Chondrocyte (in vitro differentiated cells): ENCODE measurements around the gene GNAQ. TPM values are rescaled to one million over a fixed set of nuclear protein-coding genes. Genes with fewer than 3 reads are reported as not detected.

Experiments
- DNase-seq: peaks from one replicate; pipeline ENCODE4 v3.0.0; 2021; ENCODE audit warnings: mixed read lengths, low spot score
- H3K27ac Mint-ChIP-seq: one replicate; pipeline ENCODE4 v1.8.0; 2021; ENCODE audit warnings: mild to moderate bottlenecking, moderate library complexity, mixed read lengths; ENCODE audit not compliant: unreplicated experiment
- H3K27me3 Mint-ChIP-seq: 2 replicates; pipeline ENCODE4 v1.8.0; 2021; ENCODE audit warnings: low read depth, mixed read lengths
- H3K36me3 Mint-ChIP-seq: 2 replicates; pipeline ENCODE4 v1.8.0; 2021; ENCODE audit warnings: low read depth, mixed read lengths
- H3K4me1 Mint-ChIP-seq: 2 replicates; pipeline ENCODE4 v1.8.0; 2021; ENCODE audit warnings: low read depth, mild to moderate bottlenecking, mixed read lengths
- H3K4me3 Mint-ChIP-seq: one replicate; pipeline ENCODE4 v1.8.0; 2021; ENCODE audit warnings: mild to moderate bottlenecking, moderate library complexity, mixed read lengths; ENCODE audit not compliant: unreplicated experiment
- H3K9me3 Mint-ChIP-seq: 2 replicates; pipeline ENCODE4 v1.8.0; 2021; ENCODE audit warnings: low read depth, mixed read lengths
- CTCF ChIP-seq: fragments of 200-600 bp; sonication (generic); IDR thresholded peaks from 2 replicates; pipeline ENCODE4 v1.5.0; 2021; ENCODE audit warnings: antibody characterized with exemption, mild to moderate bottlenecking, moderate library complexity
- total RNA-seq: library from RNA; stranded (reverse); gene quantifications from 3 replicates; pipeline ENCODE4 v1.2.1, GENCODE V29; 2021

Gene GNAQ
- total RNA-seq, 1 donor from 2014 or later, result 87.0 TPM

DNA sequence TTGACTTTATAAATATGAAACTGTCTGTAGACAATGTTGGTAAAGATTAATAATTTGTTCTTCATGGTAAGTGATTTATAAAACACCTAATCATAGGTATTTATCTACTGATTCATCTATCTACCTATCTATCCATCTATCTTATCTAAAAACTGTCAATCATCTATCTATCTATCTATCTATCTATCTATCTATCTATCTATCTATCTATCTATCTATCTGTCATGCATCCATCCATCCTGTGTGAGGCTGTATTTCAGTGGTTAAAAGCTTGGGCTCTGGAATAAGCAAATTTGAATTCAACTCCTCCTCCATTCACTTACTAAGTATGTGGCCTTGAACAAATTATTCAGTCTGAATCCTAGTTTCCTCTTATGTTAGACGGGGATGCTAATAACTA is 221.6 kb downstream of the GNAQ start:
- Mint-ChIP-seq H3K9me3 (peaks cover 3% of the 10 kb centered on the region), H3K36me3 (peaks cover 9% of the 10 kb centered on the region), H3K27ac (no peak overlapping the region), H3K27me3 (no peaks in the 10 kb centered on the region), H3K4me1 (peaks cover 17% of the 10 kb centered on the region), H3K4me3 (no peak overlapping the region)
- no peak for TF ChIP-seq CTCF
- DNase-seq, result no peak

DNA sequence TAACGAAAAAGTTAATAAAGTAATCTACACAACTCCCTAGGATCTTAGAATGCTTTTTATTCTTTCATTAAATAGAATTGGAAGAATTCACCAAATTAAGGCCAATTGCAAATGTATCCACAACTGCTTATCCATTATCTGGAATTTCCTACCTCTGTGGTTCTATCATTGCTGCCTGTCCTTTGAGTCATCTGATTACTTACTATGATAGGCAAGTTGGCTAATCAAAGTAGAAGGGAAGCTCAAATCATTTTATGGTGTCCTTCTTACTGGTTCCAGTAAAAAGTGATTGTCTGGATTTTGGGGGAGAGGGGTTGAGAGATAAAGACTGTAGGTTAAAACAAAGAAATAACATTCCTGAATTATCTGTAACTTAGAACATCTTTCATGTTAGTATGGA is 222.1 kb downstream of the GNAQ start:
- no peak for TF ChIP-seq CTCF
- Mint-ChIP-seq H3K27me3 (no peaks in the 10 kb centered on the region), H3K4me3 (no peak overlapping the region), H3K4me1 (peaks cover 12% of the 10 kb centered on the region), H3K27ac (peak overlapping the region; percentile 10), H3K9me3 (peaks cover 3% of the 10 kb centered on the region), H3K36me3 (peaks cover 12% of the 10 kb centered on the region)
- DNase-seq, result no peak

- no peak for DNase-seq
- H3K36me3 Mint-ChIP-seq, result peaks cover 7% of the 10 kb centered on the region
- no peak overlapping the region for H3K27ac Mint-ChIP-seq
- peaks cover 3% of the 10 kb centered on the region for H3K9me3 Mint-ChIP-seq
- H3K4me3 Mint-ChIP-seq, result no peak overlapping the region
- no peak for TF ChIP-seq CTCF
- H3K4me1 Mint-ChIP-seq, result peaks cover 12% of the 10 kb centered on the region
- H3K27me3 Mint-ChIP-seq, result no peaks in the 10 kb centered on the region
Observed at GRCh38 chr9:77808751-77809081, 222.9 kb downstream of the GNAQ start.

GRCh38 chr9:77807846-77808750 is 223.5 kb downstream of the GNAQ start:
- Mint-ChIP-seq H3K36me3 (peaks cover 7% of the 10 kb centered on the region), H3K9me3 (peaks cover 3% of the 10 kb centered on the region), H3K27ac (peak overlapping the region; percentile 25), H3K4me3 (no peak overlapping the region), H3K27me3 (no peaks in the 10 kb centered on the region), H3K4me1 (peaks cover 16% of the 10 kb centered on the region)
- TF ChIP-seq CTCF, result no peak
- no peak for DNase-seq

GRCh38 chr9:77807281-77807683 is 224.3 kb downstream of the GNAQ start:
- Mint-ChIP-seq H3K27ac (peak overlapping the region; percentile 25), H3K9me3 (peaks cover 3% of the 10 kb centered on the region), H3K4me1 (peaks cover 19% of the 10 kb centered on the region), H3K4me3 (no peak overlapping the region), H3K36me3 (peaks cover 7% of the 10 kb centered on the region), H3K27me3 (no peaks in the 10 kb centered on the region)
- DNase-seq, result no peak
- no peak for TF ChIP-seq CTCF
